Astrocyte (in vitro differentiated cells and primary cell): ENCODE measurements around the gene LRRC47. TPM values are rescaled to one million over a fixed set of nuclear protein-coding genes. Genes with fewer than 3 reads are reported as not detected.

Experiments used
- DNase-seq: peaks from one replicate; pipeline ENCODE4 v3.0.0-alpha.2; 2010; ENCODE audit warnings: low read depth
- FAIRE-seq: peaks from 2 replicates; lab custom pipeline; 2011; peaks lifted over from hg19 to GRCh38; lab: Jason Lieb, UNC
- H2AFZ ChIP-seq: 2 replicates; pipeline ENCODE4 v1.6.0; 2012; ENCODE audit warnings: low read depth, low read length, inconsistent platforms
- H3K27ac ChIP-seq: 2 replicates; pipeline ENCODE4 v1.5.1; 2011; ENCODE audit warnings: low read depth, low read length, inconsistent platforms
- H3K27me3 ChIP-seq: 2 replicates; pipeline ENCODE4 v1.6.0; 2011; ENCODE audit warnings: low read length, inconsistent platforms; ENCODE audit not compliant: insufficient read depth
- H3K36me3 ChIP-seq: 2 replicates; pipeline ENCODE4 v1.5.1; 2011; ENCODE audit warnings: low read length, inconsistent platforms; ENCODE audit not compliant: insufficient read depth
- H3K4me1 ChIP-seq: 2 replicates; pipeline ENCODE4 v1.5.1; 2011; ENCODE audit warnings: low read length, inconsistent platforms; ENCODE audit not compliant: insufficient read depth
- H3K4me2 ChIP-seq: 2 replicates; pipeline ENCODE4 v1.6.0; 2012; ENCODE audit warnings: low read length, inconsistent platforms
- H3K4me3 ChIP-seq: 2 replicates; pipeline ENCODE4 v1.5.1; 2011; ENCODE audit warnings: low read depth, mild to moderate bottlenecking, low read length, inconsistent platforms; ENCODE audit not compliant: insufficient read depth
- H3K79me2 ChIP-seq: 2 replicates; pipeline ENCODE4 v1.6.0; 2012; ENCODE audit warnings: mild to moderate bottlenecking, low read length, inconsistent platforms; ENCODE audit not compliant: insufficient read depth
- H3K9ac ChIP-seq: 2 replicates; pipeline ENCODE4 v1.6.0; 2012; ENCODE audit warnings: mild to moderate bottlenecking, low read length, inconsistent platforms
- H3K9me3 ChIP-seq: 2 replicates; pipeline ENCODE4 v1.5.1; 2012; ENCODE audit warnings: low read depth, mild to moderate bottlenecking, low read length, inconsistent platforms; ENCODE audit not compliant: insufficient read depth
- H4K20me1 ChIP-seq: 2 replicates; pipeline ENCODE4 v1.6.0; 2012; ENCODE audit warnings: low read length, inconsistent platforms; ENCODE audit not compliant: insufficient read depth
- H3K27ac Mint-ChIP-seq: one replicate; pipeline ENCODE4 v1.8.0; 2021; ENCODE audit warnings: mild to moderate bottlenecking, mixed read lengths; ENCODE audit not compliant: unreplicated experiment
- H3K27me3 Mint-ChIP-seq: one replicate; pipeline ENCODE4 v1.8.0; 2021; ENCODE audit warnings: low read depth, mixed read lengths; ENCODE audit not compliant: unreplicated experiment
- H3K36me3 Mint-ChIP-seq: one replicate; pipeline ENCODE4 v1.8.0; 2021; ENCODE audit warnings: low read depth, mixed read lengths; ENCODE audit not compliant: unreplicated experiment
- H3K4me1 Mint-ChIP-seq: one replicate; pipeline ENCODE4 v1.8.0; 2021; ENCODE audit warnings: low read depth, mixed read lengths; ENCODE audit not compliant: unreplicated experiment
- H3K4me3 Mint-ChIP-seq: one replicate; pipeline ENCODE4 v1.8.0; 2021; ENCODE audit warnings: mild to moderate bottlenecking, moderate library complexity, mixed read lengths; ENCODE audit not compliant: unreplicated experiment
- H3K9me3 Mint-ChIP-seq: one replicate; pipeline ENCODE4 v1.8.0; 2021; ENCODE audit warnings: mild to moderate bottlenecking, mixed read lengths; ENCODE audit not compliant: unreplicated experiment
- EZH2 ChIP-seq: IDR thresholded peaks from 2 replicates; pipeline ENCODE4 v1.6.1; 2012; ENCODE audit warnings: mild to moderate bottlenecking, low read length, inconsistent platforms; ENCODE audit not compliant: insufficient read depth
- total RNA-seq: library from RNA; stranded (reverse); gene quantifications from 2 replicates; pipeline ENCODE4 v1.2.1, GENCODE V29; 2021
- TF ChIP-seq, protein P1 (sequence below): IDR thresholded peaks from 2 replicates; pipeline ENCODE4 v1.5.1; 2011; ENCODE audit warnings: low read depth, mild to moderate bottlenecking, inconsistent platforms, low read length, moderate library complexity; ENCODE audit not compliant: insufficient read depth

The LRRC47 gene
- total RNA-seq, 1 donor from 2014 or later: 51.5 TPM

DNA sequence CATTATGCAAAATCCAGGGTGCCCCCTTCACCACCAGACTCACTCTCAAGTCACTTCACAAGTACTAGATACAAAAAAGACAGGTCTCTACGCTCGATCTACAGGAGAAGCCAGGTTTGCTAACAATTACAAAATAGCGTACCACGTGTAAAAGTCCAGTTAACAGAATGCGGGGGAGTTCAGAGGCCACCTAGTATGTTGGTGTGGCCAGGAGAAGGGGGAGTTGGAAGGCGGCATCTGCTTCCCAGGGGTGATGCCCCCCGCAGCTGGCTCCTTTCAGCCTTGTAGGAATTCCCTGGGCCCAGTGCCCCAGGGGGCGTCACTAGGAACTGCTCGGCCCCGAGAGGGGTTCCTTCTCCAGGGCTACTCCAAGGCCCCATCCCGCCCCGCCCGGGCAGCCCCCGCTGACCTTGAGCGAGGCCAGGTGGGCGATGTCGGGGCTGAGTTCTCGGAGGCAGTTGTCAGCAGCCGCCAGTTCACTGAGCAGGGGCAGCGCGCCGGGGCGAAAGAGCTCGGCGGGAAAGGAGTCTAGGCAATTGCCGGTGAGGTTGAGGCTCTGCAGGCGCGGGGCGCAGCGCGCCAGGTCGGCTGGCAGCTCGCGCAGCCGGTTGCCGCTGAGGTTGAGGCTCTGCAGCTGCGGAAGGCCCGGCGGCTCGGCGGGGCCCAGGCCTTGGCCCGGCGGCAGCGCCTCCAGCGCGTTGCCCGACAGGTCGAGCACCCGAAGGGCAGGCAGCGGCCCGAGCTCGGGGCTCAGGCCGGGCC, 664 bp downstream of the LRRC47 start:
- peak overlapping the region; percentile 21 for H3K27ac ChIP-seq
- H3K4me2 ChIP-seq: peak overlapping the region; percentile 96
- Mint-ChIP-seq H3K27me3 (no peaks in the 10 kb centered on the region), H3K9me3 (no peaks in the 10 kb centered on the region), H3K4me1 (peaks cover 12% of the 10 kb centered on the region), H3K4me3 (peak overlapping the region; percentile 87), H3K27ac (no peak overlapping the region), H3K36me3 (no peaks in the 10 kb centered on the region)
- H3K4me1 ChIP-seq: peaks cover 19% of the 10 kb centered on the region
- FAIRE-seq: no peak
- H3K79me2 ChIP-seq: peaks cover 51% of the 10 kb centered on the region
- peaks cover 43% of the 10 kb centered on the region for H4K20me1 ChIP-seq
- H3K4me3 ChIP-seq: peak overlapping the region; percentile 80
- DNase-seq: no peak
- peaks cover 3% of the 10 kb centered on the region for H3K36me3 ChIP-seq
- no peaks in the 10 kb centered on the region for H3K27me3 ChIP-seq
- TF ChIP-seq EZH2: no peak
- TF ChIP-seq, protein P1, sequence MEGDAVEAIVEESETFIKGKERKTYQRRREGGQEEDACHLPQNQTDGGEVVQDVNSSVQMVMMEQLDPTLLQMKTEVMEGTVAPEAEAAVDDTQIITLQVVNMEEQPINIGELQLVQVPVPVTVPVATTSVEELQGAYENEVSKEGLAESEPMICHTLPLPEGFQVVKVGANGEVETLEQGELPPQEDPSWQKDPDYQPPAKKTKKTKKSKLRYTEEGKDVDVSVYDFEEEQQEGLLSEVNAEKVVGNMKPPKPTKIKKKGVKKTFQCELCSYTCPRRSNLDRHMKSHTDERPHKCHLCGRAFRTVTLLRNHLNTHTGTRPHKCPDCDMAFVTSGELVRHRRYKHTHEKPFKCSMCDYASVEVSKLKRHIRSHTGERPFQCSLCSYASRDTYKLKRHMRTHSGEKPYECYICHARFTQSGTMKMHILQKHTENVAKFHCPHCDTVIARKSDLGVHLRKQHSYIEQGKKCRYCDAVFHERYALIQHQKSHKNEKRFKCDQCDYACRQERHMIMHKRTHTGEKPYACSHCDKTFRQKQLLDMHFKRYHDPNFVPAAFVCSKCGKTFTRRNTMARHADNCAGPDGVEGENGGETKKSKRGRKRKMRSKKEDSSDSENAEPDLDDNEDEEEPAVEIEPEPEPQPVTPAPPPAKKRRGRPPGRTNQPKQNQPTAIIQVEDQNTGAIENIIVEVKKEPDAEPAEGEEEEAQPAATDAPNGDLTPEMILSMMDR: no peak
- peak overlapping the region; percentile 81 for H3K9ac ChIP-seq
- no peaks in the 10 kb centered on the region for H3K9me3 ChIP-seq
- H2AFZ ChIP-seq: peak overlapping the region; percentile 95

DNA sequence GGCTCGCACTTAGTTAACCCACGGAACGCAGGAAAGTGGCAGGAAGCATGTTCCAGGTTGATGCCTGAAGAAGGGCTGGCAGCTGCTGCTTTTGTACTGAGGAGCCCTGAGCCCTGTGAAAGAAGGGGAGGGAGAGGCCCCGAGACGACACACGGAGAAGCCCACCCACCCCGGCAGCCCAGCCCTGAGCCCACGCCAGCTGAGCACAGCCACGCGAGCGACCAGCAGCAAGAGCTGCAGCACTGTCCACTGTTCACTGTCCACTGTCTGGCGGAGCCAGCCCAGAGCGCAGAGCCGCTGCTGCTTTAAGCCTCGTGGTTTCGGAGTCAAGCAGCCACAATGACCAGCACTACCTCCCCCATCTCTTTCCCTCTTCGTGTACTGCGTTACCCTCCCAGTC, 5.3 kb downstream of the LRRC47 start:
- Histone ChIP-seq H3K9me3 (no peaks in the 10 kb centered on the region), H4K20me1 (peaks cover 87% of the 10 kb centered on the region), H3K4me2 (no peak overlapping the region), H3K9ac (no peak overlapping the region), H3K27ac (no peak overlapping the region), H3K27me3 (no peaks in the 10 kb centered on the region), H3K36me3 (peaks cover 3% of the 10 kb centered on the region), H3K4me3 (no peak overlapping the region), H3K4me1 (peaks cover 14% of the 10 kb centered on the region), H3K79me2 (peaks cover 84% of the 10 kb centered on the region), H2AFZ (no peak overlapping the region)
- FAIRE-seq (no peak), DNase-seq (no peak)
- Mint-ChIP-seq H3K27ac (no peak overlapping the region), H3K4me1 (peaks cover 16% of the 10 kb centered on the region), H3K4me3 (no peak overlapping the region), H3K27me3 (no peaks in the 10 kb centered on the region), H3K9me3 (no peaks in the 10 kb centered on the region), H3K36me3 (peaks cover 9% of the 10 kb centered on the region)
- TF ChIP-seq, protein P1: no peak
- TF ChIP-seq EZH2: no peak

DNA sequence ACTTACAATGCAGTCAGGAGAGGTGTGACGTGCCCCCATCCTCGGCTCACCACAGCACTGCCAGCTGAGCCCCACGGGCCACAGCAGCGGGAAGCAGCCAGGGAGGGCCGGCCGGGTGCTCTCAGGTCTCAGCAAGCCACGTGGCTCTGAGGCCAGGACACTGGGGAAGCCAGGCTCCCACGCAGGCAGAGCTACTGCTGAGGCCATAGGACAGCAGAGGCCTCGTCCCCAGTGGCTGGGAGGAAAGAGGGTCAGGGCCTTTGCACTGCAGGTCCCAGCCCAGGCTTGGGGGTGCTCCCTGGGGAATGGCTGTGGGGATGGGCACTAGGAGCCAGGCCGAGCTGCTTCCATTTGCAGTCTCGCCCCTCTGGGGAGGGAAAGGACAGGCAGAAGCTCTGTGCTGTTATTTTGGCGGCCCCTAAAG, 5.8 kb downstream of the LRRC47 start:
- H3K9me3 ChIP-seq: no peaks in the 10 kb centered on the region
- peaks cover 14% of the 10 kb centered on the region for H3K4me1 ChIP-seq
- FAIRE-seq (no peak), DNase-seq (no peak)
- no peak overlapping the region for H3K9ac ChIP-seq
- no peaks in the 10 kb centered on the region for H3K27me3 ChIP-seq
- H4K20me1 ChIP-seq: peaks cover 87% of the 10 kb centered on the region
- H3K27ac Mint-ChIP-seq: no peak overlapping the region
- peaks cover 79% of the 10 kb centered on the region for H3K79me2 ChIP-seq
- TF ChIP-seq, protein P1: no peak
- TF ChIP-seq EZH2: no peak
- no peak overlapping the region for H3K4me3 Mint-ChIP-seq
- no peak overlapping the region for H3K4me3 ChIP-seq
- no peak overlapping the region for H3K4me2 ChIP-seq
- no peaks in the 10 kb centered on the region for H3K9me3 Mint-ChIP-seq
- peaks cover 3% of the 10 kb centered on the region for H3K36me3 ChIP-seq
- H3K27ac ChIP-seq: no peak overlapping the region
- H2AFZ ChIP-seq: no peak overlapping the region
- H3K4me1 Mint-ChIP-seq: peaks cover 16% of the 10 kb centered on the region
- H3K36me3 Mint-ChIP-seq: peaks cover 10% of the 10 kb centered on the region
- H3K27me3 Mint-ChIP-seq: no peaks in the 10 kb centered on the region
